Right renal pelvis (tissue), 4 donors: ENCODE data around the gene ELP2. TPM values are rescaled to one million over a fixed set of nuclear protein-coding genes. Genes with fewer than 3 reads are reported as not detected.
"Not testable (repeated sequence)": the region's sequence is repeated elsewhere in the genome, so short reads cannot be mapped to it uniquely, and the experiment has no call there.

Source experiments
- DNase-seq, 4 donors: peaks; one replicate each; pipeline ENCODE4 v3.0.0-alpha.2; 2013; ENCODE audit warnings: low read depth in 4 of 4, low spot score in 3 of 4, missing footprints in 1 of 4
- polyA plus RNA-seq, 4 donors: library from polyadenylated mRNA; unstranded; fragments of 120-200 nt; gene quantifications; one replicate each; pipeline ENCODE4 v1.2.1, GENCODE V29; 2013; ENCODE audit not compliant: insufficient read length in 4 of 4

Gene ELP2
- polyA plus RNA-seq, 4 donors = 82.7 to 104 (median 101) TPM

DNA sequence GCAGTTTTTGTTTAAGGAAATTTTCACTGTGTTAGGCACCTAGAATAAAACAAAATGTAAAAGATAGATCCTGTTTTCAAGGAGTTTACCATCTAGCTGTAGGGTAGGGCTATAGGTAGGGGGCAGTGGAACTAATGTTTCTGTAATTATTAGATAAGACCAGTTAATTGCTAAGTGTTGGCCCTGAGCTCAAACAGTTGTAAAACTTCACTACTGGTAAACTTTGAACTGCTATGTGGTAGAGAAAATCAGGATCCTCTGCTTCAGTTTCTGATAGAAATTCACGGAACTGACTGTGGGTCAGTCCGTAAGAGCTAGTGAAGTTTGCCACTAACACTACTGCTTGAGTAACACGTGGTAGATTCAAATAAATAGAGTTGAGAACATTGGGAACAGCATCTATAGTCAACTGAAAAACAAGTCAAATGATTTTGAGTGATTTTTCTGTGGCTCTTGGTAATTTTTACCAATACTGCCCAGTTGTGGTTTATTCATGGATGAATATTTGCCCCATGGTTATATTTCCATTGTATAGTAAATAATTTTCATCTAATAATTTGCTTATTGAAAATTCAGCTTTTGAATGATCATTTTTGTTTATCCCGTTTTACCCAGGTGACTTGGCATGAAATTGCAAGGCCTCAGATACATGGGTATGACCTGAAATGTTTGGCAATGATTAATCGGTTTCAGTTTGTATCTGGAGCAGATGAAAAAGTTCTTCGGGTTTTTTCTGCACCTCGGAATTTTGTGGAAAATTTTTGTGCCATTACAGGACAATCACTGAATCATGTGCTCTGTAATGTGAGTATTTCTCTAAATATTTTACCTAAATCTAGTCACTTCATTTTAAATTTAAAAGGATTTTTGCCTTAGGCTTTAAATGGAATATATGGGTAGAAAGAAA lies 26.4 kb downstream of the ELP2 start:
- no peak for DNase-seq

DNA sequence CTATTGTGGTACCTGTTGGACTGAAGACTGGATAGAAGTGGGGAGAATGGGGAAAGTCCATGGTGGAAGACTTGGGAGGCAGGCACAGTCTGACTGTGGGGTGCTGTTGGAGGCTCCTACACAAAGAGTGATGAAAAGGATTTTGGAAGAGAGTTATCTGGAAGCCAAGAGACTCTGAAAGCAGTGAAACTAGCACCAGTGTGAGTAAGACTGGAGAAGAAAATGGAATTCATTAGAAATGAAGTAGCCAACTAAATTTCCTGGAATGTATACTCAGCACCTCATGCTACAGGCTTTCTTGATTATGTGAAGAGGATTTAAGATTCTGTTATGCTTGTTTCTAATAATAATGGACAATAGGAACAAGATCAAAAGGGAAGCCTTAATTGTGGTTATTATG lies 27.7 kb downstream of the ELP2 start:
- no peak for DNase-seq

GRCh38 chr18:36158266-36158867 lies 28.7 kb downstream of the ELP2 start:
- no peak for DNase-seq

- no peak for DNase-seq
Observed at GRCh38 chr18:36160959-36161371, 31.3 kb downstream of the ELP2 start.

- DNase-seq = no peak
Observed at GRCh38 chr18:36162981-36163380, 33.3 kb downstream of the ELP2 start.

- DNase-seq = no peak
Observed at GRCh38 chr18:36167692-36168218, 38.1 kb downstream of the ELP2 start.

DNA sequence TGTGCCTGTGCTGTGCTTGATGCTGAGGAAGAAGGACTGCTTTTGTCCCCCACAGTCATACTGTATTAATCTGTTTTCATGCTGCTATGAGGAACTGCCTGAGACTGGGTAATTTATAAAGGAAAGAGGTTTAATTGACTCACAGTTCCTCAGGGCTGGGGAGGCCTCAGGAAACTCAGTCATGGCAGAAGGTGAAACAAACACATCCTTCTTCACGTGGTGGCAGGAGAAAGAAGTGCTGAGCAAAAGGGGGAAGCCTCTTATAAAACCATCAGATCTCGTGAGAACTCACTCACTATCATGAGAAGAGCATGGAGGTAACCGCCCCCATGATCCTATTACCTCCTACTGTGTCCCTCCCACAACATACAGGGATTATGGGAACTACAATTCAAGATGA lies 38.6 kb downstream of the ELP2 start:
- not testable (repeated sequence) for DNase-seq

GRCh38 chr18:36169938-36170337 lies 40.2 kb downstream of the ELP2 start:
- no peak for DNase-seq

- no peak for DNase-seq
Observed at GRCh38 chr18:36175481-36175880, 45.8 kb downstream of the ELP2 start.

GRCh38 chr18:36176177-36176584 lies 46.5 kb downstream of the ELP2 start:
- no peak for DNase-seq

- no peak for DNase-seq
Observed at GRCh38 chr18:36176711-36177110, 47.0 kb downstream of the ELP2 start.

DNA sequence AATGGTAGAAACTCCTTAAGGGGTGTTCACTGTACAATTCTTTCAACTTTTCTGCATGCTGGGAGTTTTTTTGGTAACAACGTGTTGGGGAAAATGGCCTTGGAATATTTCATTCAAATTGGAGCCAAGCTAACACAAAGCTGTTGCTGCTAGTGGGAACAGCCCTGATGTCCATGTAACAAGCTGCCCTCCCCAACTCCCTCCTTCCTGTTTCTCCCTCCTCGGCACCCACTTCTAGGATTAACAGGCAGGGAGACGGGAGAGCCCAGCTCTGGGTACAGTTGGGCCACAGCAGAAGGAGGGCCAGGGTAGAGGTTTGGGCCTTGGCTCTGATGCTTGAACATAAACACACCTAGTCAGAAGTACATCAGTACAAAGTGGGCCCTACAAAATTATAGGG lies 48.2 kb downstream of the ELP2 start:
- no peak for DNase-seq

- no peak for DNase-seq
Observed at GRCh38 chr18:36179562-36180355, 50.1 kb downstream of the ELP2 start.

DNA sequence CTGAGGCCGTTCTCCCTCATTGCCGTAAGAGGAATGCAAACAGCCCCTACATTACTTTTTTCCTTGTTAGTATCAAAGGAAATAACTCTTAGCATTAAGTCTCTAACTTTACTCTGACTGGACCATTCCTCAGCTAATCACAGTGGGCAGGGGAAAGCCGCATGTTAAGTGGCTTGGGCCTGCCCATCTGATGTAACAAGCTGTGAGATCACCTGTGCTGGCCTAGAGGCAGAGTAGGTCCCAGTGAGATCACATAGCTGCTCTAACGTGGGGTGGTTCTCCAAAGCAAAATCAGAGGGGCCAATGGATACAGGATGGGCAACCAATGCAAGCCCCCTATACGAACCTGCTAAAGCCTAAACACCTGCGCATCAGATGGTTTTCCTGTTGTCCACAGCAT lies 51.7 kb downstream of the ELP2 start:
- DNase-seq = no peak

GRCh38 chr18:36181898-36182506 lies 52.3 kb downstream of the ELP2 start:
- no peak for DNase-seq

DNA sequence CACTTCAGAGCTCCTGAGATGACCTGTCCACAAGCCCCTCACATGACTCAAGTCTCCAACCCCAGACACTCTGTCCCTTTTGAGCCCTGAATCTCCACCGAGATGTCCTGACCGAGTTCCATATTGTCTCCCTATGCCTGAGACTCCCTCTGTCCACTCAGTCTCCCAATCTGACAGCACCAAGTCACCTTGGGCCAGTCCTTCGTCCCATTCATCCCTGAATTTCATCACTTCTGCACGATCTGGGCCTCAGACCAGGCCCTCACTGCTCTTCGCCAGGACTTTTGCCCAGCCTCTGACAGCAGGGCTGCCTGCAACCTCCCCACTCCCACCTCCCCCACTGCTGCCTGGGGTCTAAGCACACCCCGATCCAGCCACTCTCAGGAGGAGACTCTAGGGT lies 53.3 kb downstream of the ELP2 start:
- DNase-seq = no peak

- no peak for DNase-seq
Observed at GRCh38 chr18:36183987-36184386, 54.3 kb downstream of the ELP2 start.

- DNase-seq = no peak
Observed at GRCh38 chr18:36185157-36185556, 55.5 kb downstream of the ELP2 start.

DNA sequence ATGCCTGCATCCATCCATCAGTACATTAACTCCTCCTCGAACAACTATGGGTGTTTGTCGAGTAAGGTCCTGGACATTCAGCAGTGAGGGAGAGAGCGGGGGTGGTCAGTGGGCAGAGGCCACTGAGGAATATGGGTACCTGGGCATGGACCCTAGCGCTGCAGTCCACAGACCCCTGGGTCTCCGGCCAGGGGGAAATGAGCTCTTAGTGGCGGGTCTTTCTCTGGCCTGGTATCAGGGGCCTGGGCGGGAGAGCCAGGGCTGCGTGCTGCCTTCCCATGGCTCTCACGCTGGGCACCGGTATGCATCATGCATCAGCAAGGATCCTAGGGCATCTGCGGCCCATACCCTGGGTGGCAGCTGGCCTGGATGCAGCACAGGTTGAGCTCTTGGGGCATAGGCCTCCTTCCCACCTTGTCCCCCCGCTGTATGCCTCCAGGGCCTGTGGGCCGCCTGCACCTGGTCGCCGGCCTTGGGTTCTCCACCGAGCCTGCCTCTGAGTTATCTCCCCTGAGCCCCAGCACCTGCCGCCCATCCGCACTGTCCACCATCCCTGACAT lies 56.3 kb downstream of the ELP2 start:
- DNase-seq = no peak

DNA sequence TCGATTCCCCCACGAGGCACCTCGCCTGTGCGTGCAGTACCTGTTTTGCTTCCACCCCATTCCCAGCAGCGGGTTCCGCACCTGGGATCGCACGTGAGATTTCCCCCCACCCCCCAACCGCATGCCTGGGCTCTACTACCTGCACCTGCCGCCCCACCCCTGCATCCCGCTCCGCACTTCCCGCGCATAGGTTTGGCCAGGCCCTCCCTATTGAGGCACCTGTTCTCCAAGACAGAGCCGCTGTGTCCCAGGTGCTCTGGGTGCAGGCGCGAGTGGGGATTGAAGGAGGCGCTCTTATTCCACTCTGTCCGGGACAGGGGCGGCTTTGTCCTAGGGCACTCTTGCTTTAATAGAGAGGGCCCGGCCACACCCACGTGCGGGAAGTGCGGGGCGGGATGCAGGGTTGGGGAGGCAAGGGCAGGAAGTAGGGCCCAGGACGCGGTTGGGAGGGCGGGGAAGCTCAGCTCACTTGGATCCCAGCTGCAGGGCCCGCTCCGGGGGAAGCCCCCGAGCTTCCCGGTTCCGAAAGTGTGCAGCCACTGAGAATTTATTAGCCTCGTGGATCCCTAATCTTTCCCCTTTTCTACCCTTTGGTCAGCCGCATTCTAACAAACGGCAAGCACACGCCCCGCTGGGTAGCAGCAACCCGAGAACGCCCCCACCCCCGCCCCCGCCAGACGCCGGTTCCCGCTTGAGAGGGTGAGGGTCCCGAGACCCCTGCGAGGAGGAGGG lies 56.9 kb downstream of the ELP2 start:
- no peak for DNase-seq
